Activated naive CD4-positive, alpha-beta T cell treated with anti-CD3 and anti-CD28 coated beads for 36 hours (primary cell): ENCODE measurements around the gene TLK1. TPM values are rescaled to one million over a fixed set of nuclear protein-coding genes. Genes with fewer than 3 reads are reported as not detected.
"Not testable (repeated sequence)": the region's sequence is repeated elsewhere in the genome, so short reads cannot be mapped to it uniquely, and the experiment has no call there.

ENCODE experiments used
- CTCF ChIA-PET: fragments of 350-600 bp; sonication (Branson Sonifier 250); formaldehyde crosslinking; loops from one replicate; lab custom pipeline; 2021; ENCODE audit warnings: antibody characterized with exemption; lab: Charles Lee
- DNase-seq: peaks from one replicate; pipeline ENCODE4 v3.0.0-alpha.2; 2020
- H3K27ac Mint-ChIP-seq: one replicate; pipeline ENCODE4 v1.8.0; 2021; ENCODE audit warnings: mild to moderate bottlenecking, mixed read lengths
- H3K27me3 Mint-ChIP-seq: one replicate; pipeline ENCODE4 v1.8.0; 2021; ENCODE audit warnings: low read depth, mixed read lengths
- H3K36me3 Mint-ChIP-seq: one replicate; pipeline ENCODE4 v1.8.0; 2021; ENCODE audit warnings: low read depth, mixed read lengths
- H3K4me1 Mint-ChIP-seq: one replicate; pipeline ENCODE4 v1.8.0; 2021; ENCODE audit warnings: low read depth, mixed read lengths
- H3K4me3 Mint-ChIP-seq: one replicate; pipeline ENCODE4 v1.8.0; 2021; ENCODE audit warnings: mild to moderate bottlenecking, moderate library complexity, mixed read lengths
- H3K9me3 Mint-ChIP-seq: one replicate; pipeline ENCODE4 v1.8.0; 2021; ENCODE audit warnings: mixed read lengths
- intact Hi-C: fragments of 100-400 bp; cut with micrococcal nuclease; formaldehyde crosslinking; loops from one replicate; pipeline ENCODE4 v1.15.1; 2023
- total RNA-seq, 2 experiments: library from RNA; stranded (reverse); gene quantifications; one replicate each; pipeline ENCODE4 v1.2.3, GENCODE V29; 2021

The TLK1 gene
- total RNA-seq, 2 experiments from 2014 or later, result 54.5 to 55.9 TPM

GRCh38 chr2:171166328-171166983 lies 5.8 kb upstream of the TLK1 start:
- Mint-ChIP-seq H3K36me3 (no peaks in the 10 kb centered on the region), H3K27ac (no peak overlapping the region), H3K4me3 (no peak overlapping the region), H3K9me3 (no peaks in the 10 kb centered on the region), H3K4me1 (peaks cover 26% of the 10 kb centered on the region), H3K27me3 (no peaks in the 10 kb centered on the region)
- CTCF ChIA-PET, result no interaction called here
- no peak for DNase-seq
- intact Hi-C loops, result loop anchor here (10.0 kb wide), 1 partner anchor 938 kb away; the partner anchor contains the start of gene DLX2

GRCh38 chr2:171165967-171166327 lies 5.3 kb upstream of the TLK1 start:
- H3K9me3 Mint-ChIP-seq, result no peaks in the 10 kb centered on the region
- CTCF ChIA-PET, result no interaction called here
- H3K27me3 Mint-ChIP-seq, result no peaks in the 10 kb centered on the region
- no peak overlapping the region for H3K4me3 Mint-ChIP-seq
- intact Hi-C loops, result loop anchor here (10.0 kb wide), 1 partner anchor 939 kb away; the partner anchor contains the start of gene DLX2
- H3K27ac Mint-ChIP-seq, result no peak overlapping the region
- peaks cover 30% of the 10 kb centered on the region for H3K4me1 Mint-ChIP-seq
- H3K36me3 Mint-ChIP-seq, result no peaks in the 10 kb centered on the region
- no peak for DNase-seq

GRCh38 chr2:171163261-171163660 lies 2.6 kb upstream of the TLK1 start:
- intact Hi-C loops, result loop anchor here (1.0 to 10.0 kb wide), 8 partner anchors 10 to 942 kb away; partner anchors contain the start of genes DLX2 and SLC25A12
- peaks cover 33% of the 10 kb centered on the region for H3K4me1 Mint-ChIP-seq
- H3K27ac Mint-ChIP-seq, result peak overlapping the region; percentile 73
- no peak for DNase-seq
- H3K27me3 Mint-ChIP-seq, result no peaks in the 10 kb centered on the region
- CTCF ChIA-PET, result interaction anchor here (0.6 to 1.6 kb wide), 9 partner anchors 9 to 435 kb away, joined by 3 to 6 read pairs (median 4); no protein-coding TSS in a partner anchor
- H3K4me3 Mint-ChIP-seq, result peak overlapping the region; percentile 28
- H3K9me3 Mint-ChIP-seq, result no peaks in the 10 kb centered on the region
- H3K36me3 Mint-ChIP-seq, result peaks cover 4% of the 10 kb centered on the region

- H3K36me3 Mint-ChIP-seq, H3K4me3 Mint-ChIP-seq, DNase-seq, H3K27me3 Mint-ChIP-seq, H3K9me3 Mint-ChIP-seq: not testable (repeated sequence)
- CTCF ChIA-PET, result interaction anchor here (0.6 to 1.6 kb wide), 11 partner anchors 10 to 436 kb away, joined by 3 to 6 read pairs (median 4); partner anchors contain the start of genes GAD1 and GORASP2
- Mint-ChIP-seq H3K27ac (peak overlapping the region; percentile 39), H3K4me1 (peaks cover 39% of the 10 kb centered on the region)
- intact Hi-C loops, result loop anchor here (1.0 to 10.0 kb wide), 8 partner anchors 11 to 942 kb away; partner anchors contain the start of genes DLX2 and SLC25A12
These were observed 2.0 kb upstream of the TLK1 start for GRCh38 chr2:171162522-171163197.

- Mint-ChIP-seq H3K27me3 (no peaks in the 10 kb centered on the region), H3K4me1 (peaks cover 50% of the 10 kb centered on the region)
- CTCF ChIA-PET, result interaction anchor here (0.7 to 1.1 kb wide), 4 partner anchors 19 to 256 kb away, joined by 3 to 4 read pairs (median 4); no protein-coding TSS in a partner anchor
These were observed 455 bp upstream of the TLK1 start for GRCh38 chr2:171160956-171161740.

GRCh38 chr2:171159372-171160118 lies 1.1 kb downstream of the TLK1 start:
- peak; percentile 69 for DNase-seq
- H3K9me3 Mint-ChIP-seq, result no peaks in the 10 kb centered on the region
- peaks cover 62% of the 10 kb centered on the region for H3K4me1 Mint-ChIP-seq
- peaks cover 4% of the 10 kb centered on the region for H3K36me3 Mint-ChIP-seq
- intact Hi-C loops, result loop anchor here (1.0 to 10.0 kb wide), 13 partner anchors 15 to 945 kb away; partner anchors contain the start of genes DCAF17, DLX2, GORASP2 and SLC25A12
- peak overlapping the region; percentile 90 for H3K4me3 Mint-ChIP-seq
- H3K27me3 Mint-ChIP-seq, result no peaks in the 10 kb centered on the region
- peak overlapping the region; percentile 93 for H3K27ac Mint-ChIP-seq
- CTCF ChIA-PET, result interaction anchor here (0.5 to 2.9 kb wide), 8 partner anchors 12 to 231 kb away, joined by 3 to 21 read pairs (median 5); partner anchors contain the start of gene GORASP2

More at GRCh38 chr2:171160956-171161740, 455 bp upstream of the TLK1 start:
- Mint-ChIP-seq H3K36me3 (peaks cover 4% of the 10 kb centered on the region), H3K4me3 (peak overlapping the region; percentile 84), H3K27ac (peak overlapping the region; percentile 89), H3K9me3 (no peaks in the 10 kb centered on the region)
- intact Hi-C loops, result loop anchor here (5.0 to 10.0 kb wide), 3 partner anchors 731 to 944 kb away; partner anchors contain the start of genes DLX2 and SLC25A12
- DNase-seq, result peak; percentile 69

GRCh38 chr2:171158790-171159371 lies 1.8 kb downstream of the TLK1 start:
- Mint-ChIP-seq H3K27me3 (no peaks in the 10 kb centered on the region), H3K36me3 (peaks cover 4% of the 10 kb centered on the region), H3K4me1 (peaks cover 65% of the 10 kb centered on the region), H3K27ac (peak overlapping the region; percentile 6), H3K9me3 (no peaks in the 10 kb centered on the region), H3K4me3 (peak overlapping the region; percentile 90)
- no peak for DNase-seq
- CTCF ChIA-PET, result interaction anchor here (0.5 to 2.9 kb wide), 9 partner anchors 12 to 230 kb away, joined by 3 to 21 read pairs (median 5); partner anchors contain the start of gene GORASP2
- intact Hi-C loops, result loop anchor here (1.0 to 5.0 kb wide), 10 partner anchors 14 to 275 kb away; partner anchors contain the start of genes DCAF17 and GORASP2

GRCh38 chr2:171158036-171158789 lies 2.5 kb downstream of the TLK1 start:
- peaks cover 4% of the 10 kb centered on the region for H3K36me3 Mint-ChIP-seq
- H3K4me3 Mint-ChIP-seq, result peak overlapping the region; percentile 90
- peaks cover 62% of the 10 kb centered on the region for H3K4me1 Mint-ChIP-seq
- no peak for DNase-seq
- CTCF ChIA-PET, result interaction anchor here (0.9 to 2.9 kb wide), 8 partner anchors 11 to 230 kb away, joined by 3 to 21 read pairs (median 6); partner anchors contain the start of gene GORASP2
- H3K9me3 Mint-ChIP-seq, result no peaks in the 10 kb centered on the region
- intact Hi-C loops, result loop anchor here (2.0 to 5.0 kb wide), 2 partner anchors 13 to 56 kb away; no protein-coding TSS in a partner anchor
- H3K27ac Mint-ChIP-seq, result no peak overlapping the region
- H3K27me3 Mint-ChIP-seq, result no peaks in the 10 kb centered on the region

- Mint-ChIP-seq H3K36me3 (peaks cover 4% of the 10 kb centered on the region), H3K4me3 (peak overlapping the region; percentile 29), H3K4me1 (peaks cover 61% of the 10 kb centered on the region), H3K27me3 (no peaks in the 10 kb centered on the region), H3K9me3 (no peaks in the 10 kb centered on the region), H3K27ac (peak overlapping the region; percentile 24)
- intact Hi-C loops, result loop anchor here (5.0 kb wide), 1 partner anchor 55 kb away; no protein-coding TSS in a partner anchor
- DNase-seq, result no peak
- CTCF ChIA-PET, result interaction anchor here (0.6 to 2.9 kb wide), 7 partner anchors 10 to 959 kb away, joined by 3 to 21 read pairs (median 6); partner anchors contain the start of gene GORASP2
These were observed 3.6 kb downstream of the TLK1 start for GRCh38 chr2:171157109-171157500.

- H3K4me1 Mint-ChIP-seq, result peaks cover 71% of the 10 kb centered on the region
- peaks cover under 1% of the 10 kb centered on the region for H3K36me3 Mint-ChIP-seq
- no peak overlapping the region for H3K27ac Mint-ChIP-seq
- intact Hi-C loops, result no loop called here
- DNase-seq, result no peak
- CTCF ChIA-PET, result interaction anchor here (0.7 to 1.3 kb wide), 5 partner anchors 67 to 181 kb away, joined by 3 to 7 read pairs (median 4); no protein-coding TSS in a partner anchor
- no peak overlapping the region for H3K4me3 Mint-ChIP-seq
- no peaks in the 10 kb centered on the region for H3K9me3 Mint-ChIP-seq
- no peaks in the 10 kb centered on the region for H3K27me3 Mint-ChIP-seq
These were observed 6.3 kb downstream of the TLK1 start for GRCh38 chr2:171154348-171154747.
